H9 (cell line): ENCODE data around the gene SSBP2. TPM values are rescaled to one million over a fixed set of nuclear protein-coding genes. Genes with fewer than 3 reads are reported as not detected.
"Not testable (repeated sequence)": the region's sequence is repeated elsewhere in the genome, so short reads cannot be mapped to it uniquely, and the experiment has no call there.

Source experiments
- DNase-seq: peaks from one replicate; pipeline ENCODE4 v3.0.0-alpha.2; 2017
- H2AFZ ChIP-seq: one replicate; pipeline ENCODE4 v1.6.1; 2013; ENCODE audit warnings: mild to moderate bottlenecking, low read length, control low read depth, moderate library complexity
- H2AK5ac ChIP-seq: 2 replicates; pipeline ENCODE4 v1.6.1; 2013; ENCODE audit warnings: low read length, control low read depth, mixed read lengths; ENCODE audit not compliant: insufficient read length
- H2BK120ac ChIP-seq: one replicate; pipeline ENCODE4 v1.6.1; 2013; ENCODE audit warnings: low read depth, mild to moderate bottlenecking, low read length, control low read depth, inconsistent platforms; ENCODE audit not compliant: poor library complexity, severe bottlenecking
- H2BK12ac ChIP-seq: 2 replicates; pipeline ENCODE4 v1.6.1; 2013; ENCODE audit warnings: low read length, control low read depth, mixed read lengths, low read depth; ENCODE audit not compliant: insufficient read length
- H2BK15ac ChIP-seq: 2 replicates; pipeline ENCODE4 v1.6.1; 2013; ENCODE audit warnings: low read depth, low read length, control low read depth
- H2BK20ac ChIP-seq: one replicate; pipeline ENCODE4 v1.6.1; 2013; ENCODE audit warnings: low read depth, mild to moderate bottlenecking, low read length, control low read depth, inconsistent platforms; ENCODE audit not compliant: poor library complexity, severe bottlenecking
- H2BK5ac ChIP-seq: 2 replicates; pipeline ENCODE4 v1.6.1; 2013; ENCODE audit warnings: low read length, control low read depth, mixed read lengths; ENCODE audit not compliant: insufficient read length
- H3K14ac ChIP-seq: 2 replicates; pipeline ENCODE4 v1.6.1; 2013; ENCODE audit warnings: low read length, control low read depth; ENCODE audit not compliant: insufficient read depth
- H3K18ac ChIP-seq: 2 replicates; pipeline ENCODE4 v1.6.1; 2013; ENCODE audit warnings: low read depth, mild to moderate bottlenecking, mixed read lengths, low read length, control low read depth; ENCODE audit not compliant: insufficient read length
- H3K23ac ChIP-seq: 2 replicates; pipeline ENCODE4 v1.6.1; 2013; ENCODE audit warnings: low read length, control low read depth, mixed read lengths, low read depth; ENCODE audit not compliant: insufficient read length
- H3K23me2 ChIP-seq: 2 replicates; pipeline ENCODE4 v1.6.1; 2013; ENCODE audit warnings: low read depth, mild to moderate bottlenecking, mixed read lengths, low read length, control low read depth; ENCODE audit not compliant: insufficient read length, poor library complexity, severe bottlenecking
- H3K27ac ChIP-seq: 2 replicates; pipeline ENCODE4 v1.5.1; 2013; ENCODE audit warnings: low read length, control low read depth, mixed read lengths, low read depth; ENCODE audit not compliant: insufficient read length
- H3K27me3 ChIP-seq: 2 replicates; pipeline ENCODE4 v1.6.1; 2013; ENCODE audit warnings: low read length, control low read depth, inconsistent platforms; ENCODE audit not compliant: insufficient read depth
- H3K4ac ChIP-seq: 2 replicates; pipeline ENCODE4 v1.6.1; 2013; ENCODE audit warnings: low read depth, mild to moderate bottlenecking, control low read depth, inconsistent platforms, low read length, moderate library complexity
- H3K4me1 ChIP-seq: 2 replicates; pipeline ENCODE4 v1.6.1; 2013; ENCODE audit warnings: low read length, control low read depth, inconsistent platforms; ENCODE audit not compliant: insufficient read depth
- H3K4me2 ChIP-seq: 2 replicates; pipeline ENCODE4 v1.6.1; 2013; ENCODE audit warnings: low read length, control low read depth, mixed read lengths; ENCODE audit not compliant: insufficient read length, insufficient read depth
- H3K56ac ChIP-seq: 2 replicates; pipeline ENCODE4 v1.6.1; 2013; ENCODE audit warnings: low read depth, mild to moderate bottlenecking, mixed read lengths, low read length, control low read depth; ENCODE audit not compliant: insufficient read length
- H3K79me1 ChIP-seq: 2 replicates; pipeline ENCODE4 v1.6.1; 2013; ENCODE audit warnings: low read depth, mild to moderate bottlenecking, moderate library complexity, low read length, control low read depth, inconsistent platforms; ENCODE audit not compliant: insufficient read depth, poor library complexity, severe bottlenecking
- H3K79me2 ChIP-seq: 2 replicates; pipeline ENCODE4 v1.6.1; 2013; ENCODE audit warnings: low read length, control low read depth, inconsistent platforms; ENCODE audit not compliant: insufficient read depth
- H3K9ac ChIP-seq: 2 replicates; pipeline ENCODE4 v1.6.1; 2013; ENCODE audit warnings: low read length, control low read depth, mixed read lengths; ENCODE audit not compliant: insufficient read length; ENCODE audit errors: extremely low read depth
- H3K9me3 ChIP-seq: one replicate; pipeline ENCODE4 v1.6.1; 2013; ENCODE audit warnings: low read depth, low read length, inconsistent platforms; ENCODE audit not compliant: control insufficient read depth
- H3T11ph ChIP-seq: one replicate; pipeline ENCODE4 v1.6.1; 2013; ENCODE audit warnings: mild to moderate bottlenecking, low read length, control low read depth, inconsistent platforms
- H4K20me1 ChIP-seq: one replicate; pipeline ENCODE4 v1.6.1; 2013; ENCODE audit not compliant: control insufficient read depth, insufficient read length, insufficient read depth
- H4K5ac ChIP-seq: 2 replicates; pipeline ENCODE4 v1.6.1; 2013; ENCODE audit warnings: low read depth, mild to moderate bottlenecking, mixed read lengths, low read length, control low read depth; ENCODE audit not compliant: insufficient read length
- H4K8ac ChIP-seq: replicated peaks from 2 replicates; pipeline ENCODE4 v1.6.1; 2013; ENCODE audit warnings: low read length, control low read depth, mixed read lengths, low read depth; ENCODE audit not compliant: insufficient read length
- H4K91ac ChIP-seq: 2 replicates; pipeline ENCODE4 v1.6.1; 2013; ENCODE audit warnings: low read depth, mild to moderate bottlenecking, moderate library complexity, mixed read lengths, low read length, control low read depth; ENCODE audit not compliant: insufficient read length
- H3K27ac Mint-ChIP-seq, 3 experiments: 2 replicates in 2 of 3; 3 replicates in 1 of 3; pipeline ENCODE4 v1.8.0; 2020 to 2021; ENCODE audit warnings: mixed read lengths in 3 of 3, mild to moderate bottlenecking in 1 of 3, moderate library complexity in 1 of 3
- H3K27me3 Mint-ChIP-seq: 2 replicates; pipeline ENCODE4 v1.8.0; 2021; ENCODE audit warnings: low read depth, mild to moderate bottlenecking, moderate library complexity, mixed read lengths
- H3K36me3 Mint-ChIP-seq, 3 experiments: 2 replicates in 2 of 3; 3 replicates in 1 of 3; pipeline ENCODE4 v1.8.0; 2020 to 2021; ENCODE audit warnings: low read depth in 3 of 3, mixed read lengths in 3 of 3; ENCODE audit not compliant: insufficient read depth in 1 of 3
- H3K4me1 Mint-ChIP-seq, 2 experiments: 2 replicates each; pipeline ENCODE4 v1.8.0; 2020; ENCODE audit warnings: mixed read lengths in 2 of 2
- H3K4me3 Mint-ChIP-seq, 2 experiments: 2 replicates in 1 of 2; 3 replicates in 1 of 2; pipeline ENCODE4 v1.8.0; 2020 to 2021; ENCODE audit warnings: mild to moderate bottlenecking in 2 of 2, mixed read lengths in 2 of 2, moderate library complexity in 1 of 2
- H3K9me3 Mint-ChIP-seq, 2 experiments: 2 replicates in 1 of 2; 3 replicates in 1 of 2; pipeline ENCODE4 v1.8.0; 2020; ENCODE audit warnings: mild to moderate bottlenecking in 2 of 2, mixed read lengths in 2 of 2, moderate library complexity in 1 of 2
- CTCF ChIP-seq: fragments of 200-600 bp; sonication (generic); conservative IDR thresholded peaks from 3 replicates; pipeline ENCODE4 v1.8.0; 2021; ENCODE audit warnings: antibody characterized with exemption, mild to moderate bottlenecking
- WGBS: extraction: QIAGEN DNeasy Blood & Tissue Kit; methylation state at CpG from one replicate; pipeline ENCODE4 v1.1.7; 2013; ENCODE audit warnings: missing lambda C conversion rate, low lambda C conversion rate, mixed read lengths; ENCODE audit not compliant: insufficient read length; ENCODE audit errors: extremely low coverage; 5-methylcytosine and 5-hydroxymethylcytosine counted together
- total RNA-seq: library from RNA; stranded (reverse); gene quantifications from 2 replicates; pipeline ENCODE4 v1.2.1, GENCODE V29; 2021

SSBP2 gene
- total RNA-seq, 1 experiment from 2014 or later = 35.6 TPM

GRCh38 chr5:81482595-81482994 lies 268.3 kb downstream of the SSBP2 start:
- Histone ChIP-seq H2BK20ac (no peak overlapping the region), H2BK12ac (no peak overlapping the region), H2BK120ac (no peak overlapping the region), H3K4me2 (no peak overlapping the region), H3K9ac (no peak overlapping the region), H3T11ph (no peak overlapping the region), H4K5ac (no peak overlapping the region), H2AFZ (no peak overlapping the region), H3K18ac (no peak overlapping the region), H4K8ac (no peak overlapping the region), H4K20me1 (no peaks in the 10 kb centered on the region), H3K56ac (no peak overlapping the region), H3K79me2 (no peaks in the 10 kb centered on the region), H2BK15ac (no peak overlapping the region), H3K27ac (no peak overlapping the region), H3K9me3 (no peaks in the 10 kb centered on the region), H2BK5ac (no peak overlapping the region), H2AK5ac (no peak overlapping the region), H3K23me2 (no peaks in the 10 kb centered on the region), H3K23ac (no peak overlapping the region), H3K14ac (no peak overlapping the region), H3K27me3 (no peaks in the 10 kb centered on the region), H3K4me1 (no peaks in the 10 kb centered on the region), H3K79me1 (no peaks in the 10 kb centered on the region), H4K91ac (no peak overlapping the region), H3K4ac (no peak overlapping the region)
- no CpG with 5 or more reads among the region's 2 CpGs for WGBS
- H3K27me3 Mint-ChIP-seq = no peaks in the 10 kb centered on the region
- H3K27ac Mint-ChIP-seq = no peak overlapping the region; a peak in 1 of 7 replicates
- no peak for DNase-seq
- no peak overlapping the region for H3K4me3 Mint-ChIP-seq
- no peaks in the 10 kb centered on the region for H3K4me1 Mint-ChIP-seq
- H3K9me3 Mint-ChIP-seq = no peaks in the 10 kb centered on the region
- no peak for TF ChIP-seq CTCF
- H3K36me3 Mint-ChIP-seq = no peaks in the 10 kb centered on the region

- not testable (repeated sequence) for H2AK5ac ChIP-seq, H3K9ac ChIP-seq, H4K5ac ChIP-seq, H3K4me1 Mint-ChIP-seq, H3K4ac ChIP-seq, H3K27me3 ChIP-seq, H3K4me3 Mint-ChIP-seq, H3K4me2 ChIP-seq, H2BK20ac ChIP-seq, H2BK5ac ChIP-seq, H4K8ac ChIP-seq, H4K20me1 ChIP-seq, H3K4me1 ChIP-seq, H2BK12ac ChIP-seq, H3K18ac ChIP-seq, H3K79me1 ChIP-seq, H3K27ac Mint-ChIP-seq, H3K9me3 Mint-ChIP-seq, H2AFZ ChIP-seq, H3K23ac ChIP-seq, H3K79me2 ChIP-seq, H3K14ac ChIP-seq, H3T11ph ChIP-seq, H3K27ac ChIP-seq, H3K27me3 Mint-ChIP-seq, H2BK15ac ChIP-seq, H4K91ac ChIP-seq, H2BK120ac ChIP-seq, H3K23me2 ChIP-seq, H3K56ac ChIP-seq, H3K9me3 ChIP-seq, DNase-seq
- peaks cover 9 to 13% (median 9%) of the 10 kb centered on the region in 3 experiments for H3K36me3 Mint-ChIP-seq
- no CpG with 5 or more reads among the region's 3 CpGs for WGBS
Measured at GRCh38 chr5:81473395-81473794, 277.5 kb downstream of the SSBP2 start.
